ENCODE data around the gene EPS15. TPM values are rescaled to one million over a fixed set of nuclear protein-coding genes. Genes with fewer than 3 reads are reported as not detected.
A peak's percentile ranks its signal among the peaks of the same experiment; 100 is the strongest.

The EPS15 gene
- total and polyA plus RNA-seq, 4 donors, result 8.8 to 52.1 (median 19.1) TPM

GRCh38 chr1:51329443-51330325 is 189.4 kb downstream of the EPS15 start:
- no peaks in the 10 kb centered on the region for H3K36me3 ChIP-seq (ENCODE audit: control insufficient read depth in 4 of 4, insufficient read depth in 3 of 4, low read depth in 1 of 4, low read length in 3 of 4)
- peak overlapping the region in 1 of 3 donors; percentile 62 for H3K4me3 ChIP-seq (ENCODE audit: low read depth in 1 of 3, low read length in 3 of 3)
- TF ChIP-seq HNF4A (conservative IDR thresholded peaks at IDR 0.05) (peak; percentile 12 to 24), HNF4G (IDR thresholded peaks at IDR 0.05) (no peak), SP1 (IDR thresholded peaks at IDR 0.05) (peak; percentile 24), MAX (IDR thresholded peaks at IDR 0.05) (no peak), JUND (IDR thresholded peaks at IDR 0.05) (no peak), FOXA2 (IDR thresholded peaks at IDR 0.05) (peak; percentile 64), EGR1 (IDR thresholded peaks at IDR 0.05; ENCODE audit: low read depth in 2 of 2) (no peak), NR2F2 (IDR thresholded peaks at IDR 0.05) (no peak), ZBTB33 (IDR thresholded peaks at IDR 0.05) (no peak), YY1 (IDR thresholded peaks at IDR 0.05) (peak; percentile 40), RXRA (IDR thresholded peaks at IDR 0.05) (peak in 1 of 2 donors; percentile 63), ATF3 (IDR thresholded peaks at IDR 0.05) (no peak), FOXA1 (IDR thresholded peaks at IDR 0.05) (no peak), REST (IDR thresholded peaks at IDR 0.05) (peak; percentile 38), TAF1 (conservative IDR thresholded peaks at IDR 0.05) (no peak), GABPA (IDR thresholded peaks at IDR 0.05 in 1 of 2, conservative IDR thresholded peaks at IDR 0.05 in 1 of 2) (no peak), RAD21 (IDR thresholded peaks at IDR 0.05) (peak; percentile 37 to 49)
- TF ChIP-seq, protein P1, sequence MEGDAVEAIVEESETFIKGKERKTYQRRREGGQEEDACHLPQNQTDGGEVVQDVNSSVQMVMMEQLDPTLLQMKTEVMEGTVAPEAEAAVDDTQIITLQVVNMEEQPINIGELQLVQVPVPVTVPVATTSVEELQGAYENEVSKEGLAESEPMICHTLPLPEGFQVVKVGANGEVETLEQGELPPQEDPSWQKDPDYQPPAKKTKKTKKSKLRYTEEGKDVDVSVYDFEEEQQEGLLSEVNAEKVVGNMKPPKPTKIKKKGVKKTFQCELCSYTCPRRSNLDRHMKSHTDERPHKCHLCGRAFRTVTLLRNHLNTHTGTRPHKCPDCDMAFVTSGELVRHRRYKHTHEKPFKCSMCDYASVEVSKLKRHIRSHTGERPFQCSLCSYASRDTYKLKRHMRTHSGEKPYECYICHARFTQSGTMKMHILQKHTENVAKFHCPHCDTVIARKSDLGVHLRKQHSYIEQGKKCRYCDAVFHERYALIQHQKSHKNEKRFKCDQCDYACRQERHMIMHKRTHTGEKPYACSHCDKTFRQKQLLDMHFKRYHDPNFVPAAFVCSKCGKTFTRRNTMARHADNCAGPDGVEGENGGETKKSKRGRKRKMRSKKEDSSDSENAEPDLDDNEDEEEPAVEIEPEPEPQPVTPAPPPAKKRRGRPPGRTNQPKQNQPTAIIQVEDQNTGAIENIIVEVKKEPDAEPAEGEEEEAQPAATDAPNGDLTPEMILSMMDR (IDR thresholded peaks at IDR 0.05; ENCODE audit: low read depth, low read length, missing input control), result no peak
- peak overlapping the region in 1 of 2 donors; percentile 2 for H3K27ac ChIP-seq (ENCODE audit: low read depth in 1 of 2, low read length in 2 of 2)
- WGBS, result 24% methylated on average over 26 of the region's 26 CpGs
- H3K4me1 ChIP-seq (ENCODE audit: control insufficient read depth in 4 of 4, insufficient read depth in 4 of 4, low read length in 3 of 4), result peaks cover 4 to 20% (median 14%) of the 10 kb centered on the region in 4 donors
- H3K9me3 ChIP-seq (ENCODE audit: control insufficient read depth in 4 of 4, low read length in 3 of 4), result no peaks in the 10 kb centered on the region
- DNase-seq (ENCODE audit: low spot score), result no peak
- H3K9ac ChIP-seq (ENCODE audit: low read depth in 1 of 2, low read length in 2 of 2), result peak overlapping the region in 1 of 2 donors; percentile 13
- no peaks in the 10 kb centered on the region for H3K27me3 ChIP-seq (ENCODE audit: control insufficient read depth in 4 of 4, insufficient read depth in 4 of 4, low read length in 3 of 4)

Data from liver (tissue), 9 donors.